Thyroid gland (tissue), 4 donors: ENCODE results near the gene EZR.

ENCODE experiments used
- POLR2A ChIP-seq, 2 donors: fragments of 450-650 bp; IDR thresholded peaks; one replicate each; pipeline ENCODE4 v1.6.1; 2017; ENCODE audit warnings: antibody characterized with exemption in 2 of 2, mild to moderate bottlenecking in 2 of 2, moderate library complexity in 1 of 2
- TF ChIP-seq, protein P1 (sequence below), 6 experiments: fragments of 200-600 bp in 3 of 6; fragments of 450-650 bp in 3 of 6; sonication (generic) in 3 of 6; IDR thresholded peaks; one replicate each; pipeline ENCODE4 v1.5.1; 2016 to 2019; ENCODE audit warnings: antibody characterized with exemption in 6 of 6, mild to moderate bottlenecking in 2 of 6, inconsistent platforms in 1 of 6, moderate library complexity in 1 of 6

- TF ChIP-seq, protein P1, sequence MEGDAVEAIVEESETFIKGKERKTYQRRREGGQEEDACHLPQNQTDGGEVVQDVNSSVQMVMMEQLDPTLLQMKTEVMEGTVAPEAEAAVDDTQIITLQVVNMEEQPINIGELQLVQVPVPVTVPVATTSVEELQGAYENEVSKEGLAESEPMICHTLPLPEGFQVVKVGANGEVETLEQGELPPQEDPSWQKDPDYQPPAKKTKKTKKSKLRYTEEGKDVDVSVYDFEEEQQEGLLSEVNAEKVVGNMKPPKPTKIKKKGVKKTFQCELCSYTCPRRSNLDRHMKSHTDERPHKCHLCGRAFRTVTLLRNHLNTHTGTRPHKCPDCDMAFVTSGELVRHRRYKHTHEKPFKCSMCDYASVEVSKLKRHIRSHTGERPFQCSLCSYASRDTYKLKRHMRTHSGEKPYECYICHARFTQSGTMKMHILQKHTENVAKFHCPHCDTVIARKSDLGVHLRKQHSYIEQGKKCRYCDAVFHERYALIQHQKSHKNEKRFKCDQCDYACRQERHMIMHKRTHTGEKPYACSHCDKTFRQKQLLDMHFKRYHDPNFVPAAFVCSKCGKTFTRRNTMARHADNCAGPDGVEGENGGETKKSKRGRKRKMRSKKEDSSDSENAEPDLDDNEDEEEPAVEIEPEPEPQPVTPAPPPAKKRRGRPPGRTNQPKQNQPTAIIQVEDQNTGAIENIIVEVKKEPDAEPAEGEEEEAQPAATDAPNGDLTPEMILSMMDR (IDR thresholded peaks at IDR 0.05) = no peak
- no peak for TF ChIP-seq POLR2A (IDR thresholded peaks at IDR 0.05)
Measured at GRCh38 chr6:158772172-158772571, 47.0 kb downstream of the EZR start.
